ENCODE measurements around the gene TUBGCP6.
"Not testable (repeated sequence)": the region's sequence is repeated elsewhere in the genome, so short reads cannot be mapped to it uniquely, and the experiment has no call there.

Gene TUBGCP6

DNA sequence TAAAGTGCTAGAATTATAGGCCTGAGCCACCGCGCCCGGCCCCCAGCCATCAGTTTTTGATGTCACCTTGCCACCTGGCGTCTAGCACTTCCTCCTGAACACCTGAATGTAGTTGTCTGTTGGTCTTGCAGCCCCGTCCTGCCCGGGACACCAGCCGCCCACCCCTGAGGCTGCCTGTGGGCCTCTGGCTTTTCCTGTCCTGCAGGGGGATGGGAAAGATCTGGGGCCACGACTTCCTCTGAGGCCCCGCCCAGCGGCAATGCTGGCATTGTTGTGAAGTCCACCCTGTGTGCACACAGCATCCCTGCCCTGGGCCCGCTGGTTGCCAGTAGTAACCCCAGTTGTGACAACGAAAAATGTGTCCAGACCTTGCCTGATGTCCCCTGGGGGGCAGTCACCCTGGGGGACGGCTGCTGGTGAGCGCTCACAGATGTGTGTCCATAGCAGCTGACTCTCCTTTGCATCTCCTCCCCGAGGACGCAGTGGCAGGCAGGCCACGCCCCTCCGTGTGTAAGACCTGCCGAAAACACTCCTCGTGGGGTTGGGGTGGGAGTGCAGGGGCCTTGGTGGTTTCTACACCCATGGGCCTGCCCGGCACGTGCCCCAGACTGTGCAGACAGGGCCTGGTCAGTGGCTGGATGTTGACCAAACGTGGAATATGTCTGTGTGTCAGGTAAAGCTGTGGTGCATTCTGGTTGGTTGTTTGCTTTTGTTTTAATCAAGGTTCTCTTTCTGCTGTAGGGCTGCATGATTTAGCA lies 37.3 kb downstream of the TUBGCP6 start:
- no peak for DNase-seq

DNA sequence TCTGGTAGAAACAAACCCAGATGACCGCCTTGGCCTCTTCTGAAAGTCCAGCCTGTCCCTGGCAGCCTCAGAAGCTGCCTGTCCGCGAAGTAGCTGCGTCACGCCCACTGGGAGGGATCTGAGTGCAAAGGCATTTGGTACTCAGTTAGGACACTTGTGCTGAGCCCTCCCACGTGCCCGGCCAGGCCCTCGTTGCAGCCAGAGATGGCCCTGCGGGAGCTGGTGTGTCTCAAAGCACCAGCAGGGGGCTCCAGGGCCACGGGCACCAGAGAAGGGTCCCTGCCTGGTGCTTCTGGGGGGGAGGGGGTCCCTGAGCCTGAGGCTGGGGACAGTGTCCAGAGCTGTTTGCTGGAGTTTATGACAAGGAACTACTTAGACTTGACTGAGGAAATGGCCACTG lies 38.2 kb downstream of the TUBGCP6 start:
- no peak for DNase-seq

- no peak for DNase-seq
These were observed 38.8 kb downstream of the TUBGCP6 start for GRCh38 chr22:50205781-50206569.

GRCh38 chr22:50204998-50205397 lies 39.8 kb downstream of the TUBGCP6 start:
- DNase-seq, result not testable (repeated sequence)

DNA sequence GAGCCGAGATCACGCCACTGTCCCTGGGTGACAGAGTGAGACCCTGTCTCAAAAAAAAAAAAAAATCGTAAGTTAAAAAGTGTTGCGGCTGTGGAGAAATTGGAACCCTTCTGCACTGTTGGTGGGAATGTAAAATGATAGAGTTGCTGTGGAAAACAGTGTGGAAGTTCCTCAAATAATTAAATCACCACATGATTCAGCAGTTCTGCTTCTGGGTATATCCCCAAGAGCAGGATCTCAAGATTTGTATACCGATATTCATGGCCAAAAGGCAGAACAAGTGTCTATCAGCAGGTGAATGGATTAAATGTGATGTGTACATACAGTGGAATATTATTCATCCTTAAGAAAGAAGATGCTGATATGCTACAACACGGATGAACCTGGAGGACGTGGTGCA lies 40.3 kb downstream of the TUBGCP6 start:
- DNase-seq, result no peak

DNA sequence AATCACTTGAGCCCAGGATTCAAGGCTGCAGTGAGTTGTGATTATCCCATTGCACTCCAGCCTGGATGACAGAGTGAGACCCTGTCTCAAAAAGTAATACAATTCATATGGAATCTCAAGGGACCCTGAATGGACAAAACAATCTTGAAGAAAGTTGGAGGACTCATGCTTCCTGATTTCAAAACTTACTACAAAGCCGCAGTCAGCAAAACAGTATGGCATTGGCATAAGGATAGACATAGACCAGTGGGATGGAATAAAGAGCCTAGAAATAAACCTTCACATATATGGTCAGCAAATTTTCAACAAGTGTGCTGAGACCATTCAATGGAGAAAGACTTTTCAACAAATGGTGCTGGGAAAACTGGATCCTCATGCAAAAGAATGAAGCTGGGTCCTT lies 41.5 kb downstream of the TUBGCP6 start:
- DNase-seq, result no peak

- DNase-seq, result no peak
These were observed 42.6 kb downstream of the TUBGCP6 start for GRCh38 chr22:50202130-50202666.

GRCh38 chr22:50201191-50202129 lies 43.4 kb downstream of the TUBGCP6 start:
- no peak for DNase-seq

DNA sequence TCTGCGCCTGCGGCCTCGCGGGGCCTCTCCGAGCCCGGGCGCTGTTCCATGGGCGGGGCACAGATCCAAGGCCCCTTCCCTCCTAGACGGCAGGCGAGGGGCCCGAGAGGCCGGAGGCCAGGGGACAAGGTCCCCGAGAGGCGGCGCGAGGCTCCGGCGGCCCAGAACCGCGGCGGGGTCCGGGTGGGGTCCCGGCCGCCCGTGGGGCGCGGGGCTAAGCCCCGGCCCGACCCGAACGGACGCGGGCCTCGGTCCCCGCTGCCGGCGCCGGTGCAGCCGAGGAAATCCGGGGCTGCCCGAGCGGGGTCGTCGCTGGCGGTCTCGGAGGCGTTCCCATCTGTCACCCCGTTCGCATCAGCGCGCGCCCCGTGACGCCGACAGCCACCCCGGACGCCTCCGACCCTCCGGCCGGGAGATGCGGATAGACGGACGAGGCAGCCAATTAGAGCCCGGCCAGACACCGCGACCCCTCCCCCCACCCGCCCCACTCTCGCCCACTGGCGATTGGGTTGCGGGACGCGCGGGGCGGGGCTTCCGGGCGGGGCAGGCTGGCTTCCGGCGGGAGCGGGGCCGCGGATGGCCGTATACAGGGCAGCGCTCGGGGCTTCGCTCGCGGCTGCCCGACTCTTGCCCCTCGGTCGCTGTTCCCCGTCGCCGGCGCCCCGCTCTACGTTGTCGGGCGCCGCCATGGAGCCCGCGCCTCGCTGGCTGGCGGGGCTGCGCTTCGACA lies 44.2 kb downstream of the TUBGCP6 start, which contains the start of gene SELENOO:
SELENOO (plus strand) TSS at position 551 of the 730 bp plus-strand sequence; CDS start at position 577, 26 bp downstream.
- peak; percentile 82 for DNase-seq

DNA sequence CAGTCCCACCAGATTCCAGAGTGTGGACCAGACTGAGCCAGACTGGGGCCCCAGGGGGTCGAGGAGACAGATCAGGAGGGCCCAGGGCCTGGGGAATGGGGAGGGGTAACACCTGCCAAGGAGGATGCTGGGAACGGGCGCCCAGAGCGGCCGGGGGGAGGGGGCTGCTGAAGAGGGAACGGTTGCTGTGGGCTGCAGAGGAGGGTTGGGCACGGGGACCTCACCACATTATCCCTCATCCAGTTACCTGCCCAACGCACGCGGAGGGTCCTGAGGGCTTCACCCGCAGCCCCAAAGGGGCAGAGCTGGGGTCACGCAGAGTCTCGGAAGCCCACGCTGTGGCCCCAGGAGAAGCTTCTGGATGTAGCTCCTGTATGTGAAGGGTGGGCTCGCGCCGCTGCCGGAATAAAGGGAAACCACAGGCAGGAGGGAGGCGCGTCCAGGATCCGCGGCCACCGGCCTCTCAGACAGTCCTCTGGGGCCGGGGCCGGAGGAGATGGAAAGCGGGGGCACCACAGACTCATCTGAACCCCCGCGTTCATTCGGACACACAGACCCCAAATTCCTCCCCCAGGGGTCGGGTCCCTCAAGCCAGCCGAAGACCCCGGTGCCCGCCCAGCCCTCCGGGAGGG lies 44.9 kb downstream of the TUBGCP6 start:
- DNase-seq, result no peak

- DNase-seq, result no peak
These were observed 45.5 kb downstream of the TUBGCP6 start for GRCh38 chr22:50199251-50199721.

- DNase-seq, result no peak
These were observed 46.2 kb downstream of the TUBGCP6 start for GRCh38 chr22:50198624-50199017.

- no peak for DNase-seq
These were observed 46.8 kb downstream of the TUBGCP6 start for GRCh38 chr22:50197856-50198623.

GRCh38 chr22:50197000-50197800 lies 47.6 kb downstream of the TUBGCP6 start:
- DNase-seq, result no peak

DNA sequence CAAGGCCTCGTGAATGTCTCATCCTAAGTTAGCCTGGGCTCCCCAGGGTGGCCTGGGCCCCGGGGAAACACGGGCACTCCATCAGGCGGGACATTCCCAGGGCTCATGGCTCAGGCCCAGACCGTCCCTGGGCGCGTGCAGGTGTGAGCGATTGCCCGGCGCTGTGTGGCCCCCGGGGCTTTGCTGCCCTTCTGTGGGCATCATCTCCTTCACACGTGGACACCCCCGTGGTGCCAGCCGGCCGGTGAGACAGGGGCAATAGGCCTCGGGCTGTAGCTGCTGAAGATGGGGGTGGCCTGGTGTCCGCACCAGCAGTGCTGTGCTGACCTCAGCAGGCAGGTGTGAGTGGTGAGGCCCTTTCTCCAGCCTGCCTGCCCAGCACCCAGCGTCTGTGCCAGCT lies 48.6 kb downstream of the TUBGCP6 start:
- no peak for DNase-seq

- DNase-seq, result no peak
These were observed 50.6 kb downstream of the TUBGCP6 start for GRCh38 chr22:50194037-50194805.

- DNase-seq, result no peak
These were observed 51.2 kb downstream of the TUBGCP6 start for GRCh38 chr22:50193621-50194020.

DNA sequence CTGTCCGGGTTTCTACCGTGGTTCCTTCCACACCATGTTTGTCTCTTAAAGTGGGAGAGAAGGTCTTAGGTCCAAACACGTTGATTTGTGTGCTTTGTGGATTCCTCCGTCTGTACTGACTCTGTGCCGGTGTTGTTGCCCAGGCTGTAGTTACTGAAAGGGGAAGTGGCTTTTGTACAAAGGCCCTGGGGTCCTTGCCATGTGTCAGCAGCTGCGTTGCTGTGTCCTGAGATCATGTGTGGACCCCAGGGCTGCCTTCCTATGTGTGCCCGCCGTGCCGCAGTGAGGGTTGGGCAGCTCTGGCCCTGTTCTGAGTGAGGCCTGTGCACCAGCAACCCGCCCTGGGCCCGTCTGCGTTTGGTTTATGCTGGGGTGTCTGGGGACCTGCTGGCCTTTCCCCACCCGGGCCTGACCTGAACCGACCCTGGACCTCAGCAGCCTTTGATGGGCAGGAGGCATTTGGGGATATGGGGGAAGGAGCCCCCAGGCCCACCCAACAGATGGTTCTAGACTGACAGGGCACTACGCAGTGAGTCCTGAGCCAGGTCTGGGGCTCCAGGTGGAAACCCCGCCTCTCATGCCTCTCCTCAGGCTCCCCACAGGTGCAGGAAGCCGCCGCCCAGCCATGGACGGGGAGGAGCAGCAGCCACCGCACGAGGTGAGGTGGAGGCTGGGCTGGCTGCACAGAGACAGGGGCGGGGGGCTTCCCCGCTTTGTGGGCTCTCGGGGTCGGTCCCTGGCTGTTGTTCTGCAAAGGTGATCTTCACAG lies 52.2 kb downstream of the TUBGCP6 start:
- DNase-seq, result no peak

Measured in activated T-cell treated with anti-CD3 and anti-CD28 coated beads for 4 hours (primary cell).